CD4-positive, alpha-beta T cell treated with Interleukin-6 for 4 hours (primary cell): ENCODE data around the gene ARL9.
"Not testable (repeated sequence)": the region's sequence is repeated elsewhere in the genome, so short reads cannot be mapped to it uniquely, and the experiment has no call there.

Source experiments
- DNase-seq: peaks from one replicate; pipeline ENCODE4 v3.0.0-alpha.2; 2020; ENCODE audit warnings: mixed read lengths

ARL9 gene

GRCh38 chr4:56505269-56506130 is at the start of gene ARL9:
Gene ARL9, plus strand, starts transcription at chr4:56505791. Its CDS starts 72 bp downstream, at chr4:56505863.
- peak; percentile 73 for DNase-seq

- no peak for DNase-seq
Observed at GRCh38 chr4:56460085-56460484, 45.5 kb upstream of the ARL9 start.

GRCh38 chr4:56462157-56462556 is 43.4 kb upstream of the ARL9 start:
- DNase-seq = no peak

- no peak for DNase-seq
Observed at GRCh38 chr4:56463711-56464110, 41.9 kb upstream of the ARL9 start.

- DNase-seq = no peak
Observed at GRCh38 chr4:56464581-56464980, 41.0 kb upstream of the ARL9 start.

- no peak for DNase-seq
Observed at GRCh38 chr4:56465599-56466295, 39.8 kb upstream of the ARL9 start.

- not testable (repeated sequence) for DNase-seq
Observed at GRCh38 chr4:56466296-56466761, 39.3 kb upstream of the ARL9 start.

- DNase-seq = no peak
Observed at GRCh38 chr4:56466910-56467283, 38.7 kb upstream of the ARL9 start.

GRCh38 chr4:56467284-56468096 is 38.1 kb upstream of the ARL9 start, which contains the start of gene SRP72:
Gene SRP72, plus strand, starts transcription at chr4:56467617. Its CDS starts 19 bp downstream, at chr4:56467636.
- peak; percentile 89 for DNase-seq

- peak; percentile 35 for DNase-seq
Observed at GRCh38 chr4:56468097-56468422, 37.5 kb upstream of the ARL9 start.

GRCh38 chr4:56469489-56470210 is 35.9 kb upstream of the ARL9 start:
- DNase-seq = no peak

GRCh38 chr4:56475917-56476316 is 29.7 kb upstream of the ARL9 start:
- DNase-seq = no peak

- DNase-seq = no peak
Observed at GRCh38 chr4:56477192-56477702, 28.3 kb upstream of the ARL9 start.

GRCh38 chr4:56480691-56481090 is 24.9 kb upstream of the ARL9 start:
- no peak for DNase-seq

GRCh38 chr4:56496241-56496640 is 9.3 kb upstream of the ARL9 start:
- no peak for DNase-seq

GRCh38 chr4:56511098-56511497 is 5.5 kb downstream of the ARL9 start:
- no peak for DNase-seq

GRCh38 chr4:56512166-56512565 is 6.6 kb downstream of the ARL9 start:
- DNase-seq = no peak

- DNase-seq = no peak
Observed at GRCh38 chr4:56513517-56513916, 7.9 kb downstream of the ARL9 start.

GRCh38 chr4:56530269-56531148 is 24.9 kb downstream of the ARL9 start:
- peak; percentile 88 for DNase-seq

- DNase-seq = no peak
Observed at GRCh38 chr4:56531149-56531770, 25.7 kb downstream of the ARL9 start.

- no peak for DNase-seq
Observed at GRCh38 chr4:56531823-56532222, 26.2 kb downstream of the ARL9 start.
